ENCODE results near the gene TNPO3.

- TF ChIP-seq POLR2A (IDR thresholded peaks at IDR 0.05) (no peak), CTCF (IDR thresholded peaks at IDR 0.05) (no peak), POLR2AphosphoS5 (IDR thresholded peaks at IDR 0.05) (no peak)
These were observed 40.3 kb upstream of the TNPO3 start for GRCh38 chr7:129095258-129095657.

Measured in breast epithelium (tissue), 3 donors.